HPDE6-E6E7 (cell line): ENCODE measurements around the gene C1QB.
"Not testable (repeated sequence)": the region's sequence is repeated elsewhere in the genome, so short reads cannot be mapped to it uniquely, and the experiment has no call there.

Experiments
- DNase-seq: peaks from one replicate; pipeline ENCODE4 v3.0.0; 2011; ENCODE audit warnings: missing footprints; ENCODE audit errors: extremely low spot score

Gene C1QB

DNA sequence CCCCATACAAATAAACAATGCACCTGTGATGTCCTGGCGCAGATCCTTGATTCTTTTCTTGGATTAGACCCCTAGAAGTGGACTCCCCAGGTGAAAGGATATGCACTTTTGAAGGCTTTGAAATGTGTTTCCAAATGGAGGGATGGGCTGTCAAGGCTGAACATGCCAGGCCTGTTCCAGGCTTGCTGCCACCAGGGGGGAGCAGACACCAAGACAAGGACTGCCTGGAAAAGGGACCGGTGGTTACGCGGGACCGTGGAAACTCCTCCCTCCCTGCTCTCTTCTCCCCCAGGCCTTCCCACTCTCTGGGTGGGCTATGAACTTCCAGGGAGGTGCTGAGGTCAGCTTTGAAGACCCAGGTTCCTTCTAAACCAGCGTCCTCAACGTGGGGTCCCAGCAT lies 12.7 kb downstream of the C1QB start:
- DNase-seq, result peak; percentile 64

- no peak for DNase-seq
Observed at GRCh38 chr1:22666412-22666811, 13.4 kb downstream of the C1QB start.

GRCh38 chr1:22668840-22669239 lies 15.8 kb downstream of the C1QB start:
- DNase-seq, result not testable (repeated sequence)

DNA sequence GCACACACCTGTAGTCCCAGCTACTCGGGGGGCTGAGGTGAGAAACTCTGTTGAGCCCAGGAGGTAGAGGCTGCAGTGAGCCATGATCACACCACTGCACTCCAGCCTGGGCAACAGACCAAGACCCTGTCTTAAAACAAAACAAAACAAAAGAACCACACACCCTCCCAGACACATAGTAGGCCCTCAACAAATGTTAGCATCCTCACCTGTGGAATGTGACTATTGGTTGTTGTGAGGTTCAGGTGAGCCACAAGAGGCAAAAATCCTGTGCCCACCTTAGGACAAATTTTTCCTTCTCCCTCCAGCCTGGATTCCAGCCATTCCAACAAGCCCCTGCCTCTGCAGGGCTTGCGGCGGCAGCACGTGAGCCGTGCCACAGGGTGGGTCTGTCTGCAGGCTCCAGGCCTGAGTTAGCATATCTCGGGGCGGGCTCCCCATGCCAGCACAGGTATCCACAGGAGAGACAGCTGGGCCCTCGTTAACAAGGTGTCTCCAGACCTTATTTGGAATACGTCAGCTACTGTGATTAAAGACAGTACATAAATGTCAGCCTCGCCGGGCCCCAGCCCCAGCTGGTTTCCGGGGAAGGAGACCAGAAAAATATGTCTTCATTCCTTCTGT lies 17.4 kb downstream of the C1QB start:
- DNase-seq, result no peak

DNA sequence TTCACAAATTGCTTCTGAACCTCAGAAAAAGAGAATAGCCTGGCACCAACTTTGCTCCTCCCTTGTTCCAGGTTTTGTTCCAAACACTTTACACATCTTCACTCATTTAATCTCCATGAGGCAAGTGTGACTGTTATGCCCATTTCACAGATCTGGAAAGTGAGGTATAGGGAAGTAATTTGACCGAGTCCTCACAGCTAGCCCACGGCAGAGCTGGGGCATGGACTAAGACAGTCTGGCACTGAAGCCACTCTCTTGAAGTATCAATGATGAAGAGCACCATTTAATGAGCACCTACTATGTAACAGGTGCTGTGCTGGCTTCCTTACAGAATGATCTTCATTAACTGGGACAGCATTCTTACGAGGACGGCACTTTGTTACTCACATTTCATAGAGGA lies 19.0 kb downstream of the C1QB start:
- DNase-seq, result no peak

DNA sequence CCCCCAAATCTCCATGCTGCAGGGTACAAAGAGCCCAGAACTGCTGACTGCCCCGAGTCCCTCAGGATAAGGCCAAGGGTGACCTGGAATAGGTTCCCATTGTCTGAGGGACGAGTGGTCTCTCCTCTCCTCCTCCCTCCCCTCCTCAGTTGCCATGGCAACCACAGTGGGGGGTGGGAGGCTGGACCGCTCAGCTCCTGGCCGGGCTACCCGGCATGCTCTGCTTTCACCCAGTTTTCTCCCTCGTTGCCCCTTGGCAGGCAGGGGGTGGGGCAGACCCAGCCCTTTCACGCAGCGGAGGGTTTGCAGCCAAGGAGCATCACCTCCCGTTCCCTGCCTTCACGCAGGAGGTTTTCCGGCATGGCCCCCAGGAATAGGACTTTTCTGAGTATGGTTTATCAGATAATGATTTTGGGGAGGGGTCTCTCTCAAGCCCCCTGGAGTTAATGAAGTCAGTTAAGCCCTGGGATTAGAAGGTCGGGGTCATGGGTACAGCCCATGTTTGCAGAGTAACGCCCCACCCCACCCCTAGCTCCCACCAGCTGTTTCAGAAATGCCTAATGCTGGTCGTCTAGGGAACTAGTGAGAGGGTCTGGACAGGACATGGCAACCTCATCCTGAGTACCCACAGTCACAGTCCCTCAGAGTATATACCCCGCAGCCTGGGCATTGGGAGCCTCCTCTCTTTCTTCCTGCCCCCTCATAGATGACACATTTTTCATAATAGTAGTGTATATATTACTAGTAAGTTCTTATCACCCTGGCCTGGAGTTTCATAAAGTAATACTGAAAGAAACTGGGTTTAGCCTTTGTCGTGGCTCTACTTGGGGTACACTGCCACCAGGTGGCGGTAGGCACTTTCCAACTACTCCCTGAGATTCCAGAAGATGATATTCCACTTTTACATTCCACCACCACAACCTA lies 20.7 kb downstream of the C1QB start:
- peak; percentile 44 for DNase-seq

DNA sequence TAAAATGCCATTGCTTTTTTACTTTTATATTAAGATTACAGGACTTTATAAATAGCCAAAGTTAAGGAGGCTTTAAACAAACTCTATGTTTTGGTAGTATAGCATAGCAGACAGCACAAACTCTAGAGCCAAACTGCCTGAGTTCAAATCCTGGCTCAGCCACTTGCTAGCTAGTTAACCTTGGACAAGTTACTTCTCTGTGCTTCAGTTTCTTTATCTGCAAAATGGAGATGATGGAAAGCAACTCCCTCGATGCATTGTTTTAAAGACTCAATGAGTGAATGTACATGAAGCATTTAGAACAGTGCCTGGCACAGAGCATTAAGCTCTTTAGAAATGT lies 21.3 kb downstream of the C1QB start:
- DNase-seq, result no peak

DNA sequence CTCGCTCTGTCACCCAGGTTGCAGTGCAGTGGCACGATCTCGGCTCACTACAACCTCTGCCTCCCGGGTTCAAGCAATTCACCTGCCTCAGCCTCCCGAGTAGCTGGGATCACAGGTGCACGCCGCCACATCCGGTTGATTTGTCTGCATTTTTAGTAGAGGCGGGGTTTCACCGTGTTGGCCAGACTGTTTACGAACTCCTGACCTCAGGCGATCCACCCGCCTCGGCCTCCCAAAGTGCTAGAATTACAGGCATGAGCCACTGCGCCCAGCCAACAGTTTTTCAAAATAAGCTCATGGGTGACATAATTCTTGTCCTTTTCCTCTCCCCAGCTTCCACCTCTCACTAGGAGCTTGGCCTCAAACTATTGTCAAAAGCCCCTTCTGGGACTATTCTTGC lies 23.1 kb downstream of the C1QB start:
- not testable (repeated sequence) for DNase-seq

GRCh38 chr1:22676916-22677583 lies 24.0 kb downstream of the C1QB start:
- DNase-seq, result no peak

- no peak for DNase-seq
Observed at GRCh38 chr1:22677931-22678896, 25.2 kb downstream of the C1QB start.

GRCh38 chr1:22680726-22681125 lies 27.7 kb downstream of the C1QB start:
- DNase-seq, result no peak

DNA sequence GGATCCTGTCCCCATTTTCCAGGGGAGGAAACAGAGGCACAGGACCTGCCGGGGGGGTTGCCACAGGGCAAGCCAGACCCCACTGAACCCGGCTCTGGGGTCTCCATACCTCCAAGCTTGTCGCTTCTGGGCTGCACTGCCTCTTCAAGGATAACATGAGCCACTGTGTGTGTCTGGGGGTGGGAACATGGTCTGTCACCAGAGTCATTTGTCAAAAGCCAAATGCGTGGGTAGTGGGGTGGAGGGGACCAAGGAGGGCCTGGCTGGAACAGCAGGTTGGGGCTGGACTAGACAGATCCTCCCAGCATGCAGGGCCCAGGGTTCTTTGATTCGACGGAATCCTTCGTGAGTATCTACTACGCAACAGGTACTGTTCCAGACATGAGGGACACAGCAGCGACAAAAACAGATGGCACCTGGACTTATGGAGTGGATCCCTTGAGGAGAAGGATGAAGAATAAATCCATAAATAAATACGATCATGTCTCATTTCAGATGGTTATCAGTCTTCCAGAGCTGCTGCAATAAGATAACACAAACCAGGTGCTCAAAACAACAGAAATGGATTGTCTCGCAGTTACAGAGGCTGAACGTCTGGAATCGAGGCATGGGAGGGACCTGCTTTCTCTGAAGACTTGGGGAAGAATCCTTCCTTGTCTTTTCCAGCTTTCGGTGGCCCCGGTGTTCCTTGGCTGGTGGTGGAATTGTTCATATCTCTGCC lies 28.7 kb downstream of the C1QB start:
- DNase-seq, result no peak

GRCh38 chr1:22683547-22683946 lies 30.5 kb downstream of the C1QB start:
- DNase-seq, result no peak

GRCh38 chr1:22685591-22686059 lies 32.6 kb downstream of the C1QB start:
- no peak for DNase-seq

DNA sequence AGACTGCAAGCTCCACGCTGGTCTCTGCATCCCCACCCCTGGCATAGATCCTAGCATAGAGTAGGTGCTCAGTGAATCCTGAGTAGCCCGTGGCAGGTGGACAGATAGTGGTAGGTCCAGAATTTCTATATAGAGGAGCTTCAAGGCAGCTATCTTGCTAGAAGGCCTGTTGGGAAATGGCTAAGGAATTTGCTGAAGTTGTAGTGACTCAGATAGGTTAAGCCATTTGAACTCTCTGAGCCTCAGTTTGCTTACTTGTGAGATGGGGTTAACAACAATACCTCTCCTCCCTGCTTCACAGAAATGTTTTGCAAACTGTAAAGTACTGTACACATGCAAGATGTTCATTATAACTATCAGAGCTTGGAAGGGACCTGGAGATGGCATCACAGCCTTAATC lies 34.2 kb downstream of the C1QB start:
- DNase-seq, result no peak

- no peak for DNase-seq
Observed at GRCh38 chr1:22688466-22688865, 35.4 kb downstream of the C1QB start.

DNA sequence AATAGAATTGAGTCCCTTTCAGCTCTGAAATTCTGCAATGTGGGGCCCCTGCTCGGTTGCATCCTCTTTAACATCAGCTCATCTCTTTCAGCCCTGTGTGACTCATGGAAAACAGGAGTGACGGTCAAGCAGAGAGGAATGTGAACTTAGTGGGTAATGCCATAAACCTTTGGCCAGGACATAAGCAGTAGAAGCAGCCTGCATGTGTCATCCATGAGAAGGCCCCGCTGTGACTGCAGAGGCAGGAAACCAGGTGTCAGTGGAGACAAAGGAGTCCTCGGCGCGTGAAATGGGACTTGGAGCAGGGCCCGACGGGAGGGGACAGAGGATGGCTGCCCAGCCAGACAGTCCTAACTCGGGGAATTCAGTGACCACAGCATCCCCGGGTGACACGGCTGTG lies 36.5 kb downstream of the C1QB start:
- peak; percentile 87 for DNase-seq

DNA sequence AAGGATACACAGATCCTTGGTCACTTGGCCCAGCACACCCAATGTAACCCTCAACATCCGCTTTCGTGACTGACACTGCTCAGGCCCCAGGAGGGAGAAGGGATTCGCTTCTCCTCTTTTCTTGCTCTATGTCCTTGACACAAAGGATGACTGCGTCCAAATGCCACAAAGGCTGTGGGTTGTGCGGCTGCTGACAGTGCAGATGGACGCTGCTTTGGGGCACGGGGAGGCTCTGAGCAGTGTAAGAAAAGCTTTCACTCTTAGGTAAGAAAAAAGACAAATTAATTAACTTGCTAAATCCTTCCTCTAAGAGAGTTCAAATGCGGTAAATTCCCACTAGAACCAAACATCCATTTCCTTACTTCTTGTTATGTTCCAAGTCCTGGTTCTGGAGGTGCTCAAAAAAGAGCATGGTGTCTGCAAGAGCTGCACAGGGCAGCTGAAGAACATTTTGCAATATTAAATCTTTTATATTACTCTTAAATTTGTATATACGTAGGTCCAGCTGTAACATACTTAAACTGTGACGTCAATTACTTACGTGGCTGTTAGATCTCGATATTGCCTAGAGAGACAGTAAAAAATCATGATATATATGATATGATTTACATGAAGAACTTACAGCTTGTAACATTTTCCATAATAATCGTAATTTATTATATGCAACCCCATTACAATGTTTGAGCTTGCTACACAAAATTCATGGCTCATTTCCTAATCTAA lies 38.2 kb downstream of the C1QB start:
- no peak for DNase-seq

- DNase-seq, result no peak
Observed at GRCh38 chr1:22694172-22694571, 41.1 kb downstream of the C1QB start.

DNA sequence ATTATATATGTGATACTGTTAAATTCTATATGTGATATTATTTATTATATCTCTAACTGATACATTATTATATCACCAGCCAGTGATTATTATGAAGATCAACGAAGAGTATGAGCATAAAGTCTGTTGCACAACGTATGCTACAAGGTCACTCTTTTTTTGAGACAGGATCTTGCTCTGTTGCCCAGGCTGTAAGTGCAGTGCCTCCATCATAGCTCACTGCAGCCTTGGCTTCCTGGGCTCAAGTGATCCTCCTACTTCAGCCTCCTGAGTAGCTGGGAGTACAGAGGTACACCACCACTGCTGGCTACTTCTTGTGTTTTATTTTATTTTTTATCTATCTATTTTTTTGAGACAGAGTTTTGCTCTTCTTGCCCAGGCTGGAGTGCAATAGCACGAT lies 43.6 kb downstream of the C1QB start:
- no peak for DNase-seq
